Ureter (tissue), 1 donor: ENCODE data around the gene PWP2. TPM values are rescaled to one million over a fixed set of nuclear protein-coding genes. Genes with fewer than 3 reads are reported as not detected.
"Not testable (repeated sequence)": the region's sequence is repeated elsewhere in the genome, so short reads cannot be mapped to it uniquely, and the experiment has no call there.

Experiments
- DNase-seq: peaks from one replicate; pipeline ENCODE4 v3.0.0-alpha.2; 2020; ENCODE audit warnings: low spot score
- total RNA-seq: library from RNA; stranded (reverse); gene quantifications from one replicate; pipeline ENCODE4 v1.2.4, GENCODE V29; 2023
- donor health status: DM: yes; HTN: yes; CAD: no.

PWP2 gene
- total RNA-seq, 1 donor from 2014 or later = 8.3 TPM

DNA sequence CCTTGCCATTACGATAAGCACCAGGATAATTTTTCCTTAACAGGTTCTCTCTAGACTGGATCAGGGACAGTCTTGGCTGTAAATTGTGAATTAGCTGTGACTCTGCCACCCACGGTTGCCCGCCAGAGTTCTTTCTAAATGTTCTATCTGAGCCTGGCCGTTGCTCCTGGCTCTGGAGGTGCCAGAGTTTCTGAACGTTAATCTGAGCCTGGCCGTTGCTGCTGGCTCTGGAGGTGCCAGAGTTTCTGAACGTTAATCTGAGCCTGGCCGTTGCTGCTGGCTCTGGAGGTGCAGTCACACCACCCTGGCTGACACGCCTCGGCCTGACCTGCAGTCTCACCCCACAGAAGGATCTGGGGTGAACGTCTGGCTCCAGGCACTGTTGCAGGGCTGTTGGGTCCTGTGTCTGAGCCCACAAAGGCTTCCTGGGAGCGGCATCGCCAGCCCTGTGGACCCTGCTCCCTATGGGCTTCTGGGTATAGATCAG lies 56.0 kb downstream of the PWP2 start:
- not testable (repeated sequence) for DNase-seq

DNA sequence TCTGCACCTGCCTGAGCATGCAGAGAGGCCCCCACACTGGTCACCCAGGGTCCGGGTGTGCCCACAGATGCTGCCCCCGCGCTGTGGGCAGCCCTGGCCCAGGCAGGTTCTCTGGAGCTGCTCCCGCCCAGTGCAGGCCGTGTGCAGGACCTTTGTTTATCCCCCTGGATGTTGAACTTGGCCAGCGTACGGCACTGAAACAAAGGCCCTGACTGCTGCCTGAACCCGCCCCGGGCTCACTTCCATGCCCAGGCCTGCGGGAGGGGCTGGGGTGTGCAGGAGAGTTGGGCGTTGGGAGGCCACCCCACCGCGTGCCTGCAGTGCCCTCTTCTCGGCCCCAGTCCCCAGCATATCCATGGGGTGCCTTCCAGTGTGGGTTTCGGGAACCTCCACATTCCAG lies 58.7 kb downstream of the PWP2 start:
- DNase-seq = not testable (repeated sequence)

DNA sequence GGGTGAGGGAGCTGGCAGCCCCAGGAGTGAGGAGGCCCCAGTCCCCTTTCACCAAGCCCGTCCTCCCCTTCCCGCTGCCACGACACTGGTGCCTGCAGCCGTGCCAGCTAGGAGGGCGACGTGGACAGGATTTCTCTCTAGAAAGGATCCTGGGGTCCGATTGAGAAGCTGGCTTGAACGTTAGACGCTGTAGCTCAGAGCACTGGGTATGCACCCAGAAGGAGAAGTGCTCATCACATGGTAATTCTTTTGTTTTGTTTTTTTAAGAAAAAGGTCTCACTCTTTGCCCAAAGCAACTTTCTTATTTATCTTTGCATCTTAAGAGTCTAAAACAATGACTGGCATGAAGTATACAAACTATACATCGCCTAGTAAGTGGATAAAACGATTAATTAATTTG lies 60.3 kb downstream of the PWP2 start:
- DNase-seq = not testable (repeated sequence)

DNA sequence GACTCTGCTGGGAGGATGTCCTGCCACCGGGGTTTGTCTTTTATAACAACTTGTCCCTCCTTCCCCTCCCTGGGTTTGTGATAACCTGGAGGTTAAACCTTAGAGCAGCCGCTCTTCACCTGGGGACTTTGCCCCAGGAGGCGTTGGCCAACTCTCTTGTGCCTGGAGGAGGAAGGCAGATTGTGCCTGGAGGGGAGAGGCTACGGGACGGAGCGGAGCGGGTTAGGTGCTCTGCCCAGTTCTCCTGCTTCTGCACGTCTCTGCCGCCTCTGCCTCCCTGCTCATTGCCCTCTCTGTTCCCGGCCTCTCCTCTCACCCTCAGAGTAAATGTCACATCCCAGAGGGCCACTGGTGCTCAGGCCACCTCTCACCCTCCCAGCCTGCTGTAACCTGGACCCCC lies 63.1 kb downstream of the PWP2 start:
- DNase-seq = not testable (repeated sequence)

DNA sequence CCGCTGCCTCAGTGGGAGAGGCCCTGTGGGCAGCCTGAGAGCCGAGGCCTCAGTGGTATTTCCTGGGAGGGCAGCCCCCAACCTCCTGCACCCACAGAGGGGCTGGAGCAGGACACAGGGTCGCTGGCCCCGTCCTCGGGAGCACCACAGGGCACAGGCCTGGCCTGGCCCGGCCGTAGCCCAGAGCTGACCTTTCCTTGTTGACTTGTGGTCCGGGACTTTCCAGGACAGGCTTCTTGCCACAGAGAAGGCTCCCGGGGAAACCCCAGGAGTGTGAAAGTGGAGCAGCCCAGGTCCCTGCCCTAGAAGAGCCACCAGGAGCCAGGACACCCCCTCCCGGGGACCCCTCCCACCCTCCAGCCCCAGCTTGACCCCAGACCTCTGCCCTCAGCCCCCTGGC lies 63.7 kb downstream of the PWP2 start:
- DNase-seq = not testable (repeated sequence)

- not testable (repeated sequence) for DNase-seq
Measured at GRCh38 chr21:44171962-44172572, 64.9 kb downstream of the PWP2 start.

- DNase-seq = not testable (repeated sequence)
Measured at GRCh38 chr21:44172741-44173140, 65.5 kb downstream of the PWP2 start.

GRCh38 chr21:44175189-44175588 lies 68.0 kb downstream of the PWP2 start:
- DNase-seq = not testable (repeated sequence)

DNA sequence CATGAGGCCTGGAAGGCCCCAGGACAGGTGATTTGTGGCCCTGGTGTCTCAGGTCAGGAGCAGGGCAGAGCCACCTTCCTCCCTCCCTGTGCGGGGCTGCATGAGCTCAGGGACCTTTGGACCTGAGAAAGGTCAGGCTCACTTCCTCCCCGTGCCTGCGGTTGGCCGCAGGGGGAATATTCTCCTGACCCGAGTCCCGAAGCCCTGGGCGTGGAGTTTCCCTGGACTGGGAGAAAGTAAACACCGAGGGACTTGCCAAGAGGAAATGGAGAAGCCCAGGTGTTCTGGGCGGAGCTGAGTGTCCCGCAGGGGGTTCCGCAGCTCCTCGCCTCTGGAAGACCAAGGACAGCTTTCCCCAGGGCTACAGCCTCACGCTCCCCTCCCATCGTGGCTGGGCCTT lies 68.9 kb downstream of the PWP2 start:
- not testable (repeated sequence) for DNase-seq

Other genes starting within 250 kb of the PWP2 start
- gene AGPAT3, start 242.2 kb upstream of the PWP2 start, total RNA-seq = 84.7 TPM
- 48.3 TPM for gene TRAPPC10, start 95.1 kb upstream of the PWP2 start, total RNA-seq
- 9.2 TPM for gene GATD3, start 26.3 kb downstream of the PWP2 start, total RNA-seq
- gene ICOSLG, start 133.5 kb downstream of the PWP2 start, total RNA-seq = 3.0 TPM
- not detected for gene DNMT3L, start 154.5 kb downstream of the PWP2 start, total RNA-seq
- gene AIRE, start 178.5 kb downstream of the PWP2 start, total RNA-seq = not detected
- 163 TPM for gene PFKL, start 192.7 kb downstream of the PWP2 start, total RNA-seq
- gene CFAP410, start 232.0 kb downstream of the PWP2 start, total RNA-seq = 20.2 TPM
- 10.0 TPM for gene TRPM2, start 246.2 kb downstream of the PWP2 start, total RNA-seq